ENCODE results near the gene CNOT6L. TPM values are rescaled to one million over a fixed set of nuclear protein-coding genes. Genes with fewer than 3 reads are reported as not detected.

Gene CNOT6L
- total RNA-seq, 1 donor from 2014 or later = 21.8 TPM

- no peak for TF ChIP-seq CTCF (IDR thresholded peaks at IDR 0.05; ENCODE audit: borderline replicate concordance)
- DNase-seq = no peak
- Histone ChIP-seq H3K4me3 (no peak overlapping the region), H3K9me3 (replicated peaks) (no peaks in the 10 kb centered on the region), H3K36me3 (no peaks in the 10 kb centered on the region), H3K27me3 (ENCODE audit: low read depth) (no peaks in the 10 kb centered on the region), H3K4me1 (no peaks in the 10 kb centered on the region), H3K27ac (replicated peaks) (no peak overlapping the region)
- intact Hi-C loops (cut with micrococcal nuclease) = no loop called here
Observed at GRCh38 chr4:77681792-77682191, 137.4 kb downstream of the CNOT6L start.

- intact Hi-C loops (cut with micrococcal nuclease) = no loop called here
- H3K27me3 ChIP-seq (ENCODE audit: low read depth) = no peaks in the 10 kb centered on the region
- TF ChIP-seq CTCF (IDR thresholded peaks at IDR 0.05; ENCODE audit: borderline replicate concordance) = no peak
- no peaks in the 10 kb centered on the region for H3K9me3 ChIP-seq (replicated peaks)
- no peak overlapping the region for H3K4me3 ChIP-seq
- no peaks in the 10 kb centered on the region for H3K36me3 ChIP-seq
- no peak overlapping the region for H3K27ac ChIP-seq (replicated peaks)
- DNase-seq = no peak
- no peaks in the 10 kb centered on the region for H3K4me1 ChIP-seq
Observed at GRCh38 chr4:77676842-77677241, 142.3 kb downstream of the CNOT6L start.

GRCh38 chr4:77671051-77671450 lies 148.1 kb downstream of the CNOT6L start:
- no peak for TF ChIP-seq CTCF (IDR thresholded peaks at IDR 0.05; ENCODE audit: borderline replicate concordance)
- Histone ChIP-seq H3K4me1 (no peaks in the 10 kb centered on the region), H3K27ac (replicated peaks) (no peak overlapping the region), H3K36me3 (no peaks in the 10 kb centered on the region), H3K9me3 (replicated peaks) (no peaks in the 10 kb centered on the region), H3K27me3 (ENCODE audit: low read depth) (no peaks in the 10 kb centered on the region), H3K4me3 (no peak overlapping the region)
- intact Hi-C loops (cut with micrococcal nuclease) = no loop called here
- DNase-seq = no peak

GRCh38 chr4:77669946-77670590 lies 149.1 kb downstream of the CNOT6L start:
- Histone ChIP-seq H3K4me1 (no peaks in the 10 kb centered on the region), H3K36me3 (no peaks in the 10 kb centered on the region), H3K27me3 (ENCODE audit: low read depth) (no peaks in the 10 kb centered on the region), H3K27ac (replicated peaks) (no peak overlapping the region), H3K4me3 (no peak overlapping the region), H3K9me3 (replicated peaks) (no peaks in the 10 kb centered on the region)
- TF ChIP-seq CTCF (IDR thresholded peaks at IDR 0.05; ENCODE audit: borderline replicate concordance) = no peak
- intact Hi-C loops (cut with micrococcal nuclease) = no loop called here
- DNase-seq = no peak

- no peaks in the 10 kb centered on the region for H3K36me3 ChIP-seq
- H3K4me3 ChIP-seq = no peak overlapping the region
- H3K9me3 ChIP-seq (replicated peaks) = no peaks in the 10 kb centered on the region
- intact Hi-C loops (cut with micrococcal nuclease) = no loop called here
- H3K27ac ChIP-seq (replicated peaks) = no peak overlapping the region
- no peak for DNase-seq
- H3K27me3 ChIP-seq (ENCODE audit: low read depth) = no peaks in the 10 kb centered on the region
- TF ChIP-seq CTCF (IDR thresholded peaks at IDR 0.05; ENCODE audit: borderline replicate concordance) = no peak
- no peaks in the 10 kb centered on the region for H3K4me1 ChIP-seq
Observed at GRCh38 chr4:77665381-77666069, 153.6 kb downstream of the CNOT6L start.

Other genes with a start within 250 kb of the CNOT6L start
- gene CXCL13, start 213.5 kb downstream of the CNOT6L start, total RNA-seq = not detected
- 50.8 TPM for gene MRPL1, start 43.5 kb upstream of the CNOT6L start, total RNA-seq
- gene FRAS1, start 238.0 kb upstream of the CNOT6L start, total RNA-seq = 1.4 TPM

All from left ventricle myocardium inferior (tissue), 1 donor.